Activated T-cell treated with anti-CD3 and anti-CD28 coated beads for 24 hours (primary cell): Measurements from ENCODE around the gene NDUFS1.
"Not testable (repeated sequence)": the region's sequence is repeated elsewhere in the genome, so short reads cannot be mapped to it uniquely, and the experiment has no call there.

ENCODE experiments used
- DNase-seq: peaks from one replicate; pipeline ENCODE4 v3.0.0-alpha.2; 2020; ENCODE audit warnings: low read depth

The NDUFS1 gene

GRCh38 chr2:206098471-206098870 lies 60.8 kb downstream of the NDUFS1 start:
- DNase-seq, result no peak

GRCh38 chr2:206096876-206097275 lies 62.4 kb downstream of the NDUFS1 start:
- no peak for DNase-seq

GRCh38 chr2:206095536-206096332 lies 63.5 kb downstream of the NDUFS1 start:
- DNase-seq, result no peak

- DNase-seq, result no peak
These were observed 66.9 kb downstream of the NDUFS1 start for GRCh38 chr2:206092297-206092696.

- no peak for DNase-seq
These were observed 71.0 kb downstream of the NDUFS1 start for GRCh38 chr2:206088248-206088647.

- no peak for DNase-seq
These were observed 72.4 kb downstream of the NDUFS1 start for GRCh38 chr2:206086716-206087350.

- DNase-seq, result peak; percentile 75
These were observed 73.3 kb downstream of the NDUFS1 start, which contains the start of gene INO80D for GRCh38 chr2:206085742-206086445. Gene INO80D, minus strand, starts transcription at chr2:206086174. Its CDS starts 23,158 bp downstream, at chr2:206063016.

- peak; percentile 20 for DNase-seq
These were observed 74.1 kb downstream of the NDUFS1 start for GRCh38 chr2:206084870-206085741.

GRCh38 chr2:206084439-206084869 lies 74.8 kb downstream of the NDUFS1 start:
- DNase-seq, result no peak

- DNase-seq, result peak; percentile 7
These were observed 75.4 kb downstream of the NDUFS1 start for GRCh38 chr2:206083602-206084438.

GRCh38 chr2:206082298-206082843 lies 76.9 kb downstream of the NDUFS1 start:
- no peak for DNase-seq

GRCh38 chr2:206080927-206081326 lies 78.3 kb downstream of the NDUFS1 start:
- no peak for DNase-seq

GRCh38 chr2:206079699-206080465 lies 79.4 kb downstream of the NDUFS1 start:
- no peak for DNase-seq

GRCh38 chr2:206077879-206078278 lies 81.4 kb downstream of the NDUFS1 start:
- not testable (repeated sequence) for DNase-seq

- no peak for DNase-seq
These were observed 84.1 kb downstream of the NDUFS1 start for GRCh38 chr2:206075113-206075512.

- no peak for DNase-seq
These were observed 87.4 kb downstream of the NDUFS1 start for GRCh38 chr2:206071807-206072206.

- DNase-seq, result no peak
These were observed 89.8 kb downstream of the NDUFS1 start for GRCh38 chr2:206069417-206069816.

- no peak for DNase-seq
These were observed 91.0 kb downstream of the NDUFS1 start for GRCh38 chr2:206068207-206068606.
